NCI-H524 (cell line): ENCODE measurements around the gene ERC2.

Source experiments
- DNase-seq, 2 experiments: peaks; one replicate each; lab custom pipeline; 2025; lab: John Stamatoyannopoulos, UW

ERC2 gene

GRCh38 chr3:55742022-55742831, 726.0 kb downstream of the ERC2 start:
- DNase-seq: no peak

GRCh38 chr3:55737186-55737585, 731.1 kb downstream of the ERC2 start:
- DNase-seq: no peak

- no peak for DNase-seq
Observed at GRCh38 chr3:55735976-55736375, 732.3 kb downstream of the ERC2 start.

GRCh38 chr3:55731741-55732140, 736.5 kb downstream of the ERC2 start:
- DNase-seq: no peak

- no peak for DNase-seq
Observed at GRCh38 chr3:55729546-55729945, 738.7 kb downstream of the ERC2 start.

GRCh38 chr3:55728461-55729100, 739.7 kb downstream of the ERC2 start:
- peak; percentile 30 to 84 for DNase-seq

GRCh38 chr3:55726501-55726775, 741.8 kb downstream of the ERC2 start:
- no peak for DNase-seq

GRCh38 chr3:55725681-55726500, 742.4 kb downstream of the ERC2 start:
- peak in 1 of 2 experiments; percentile 7 for DNase-seq

- DNase-seq: peak in 1 of 2 experiments; percentile 31
Observed at GRCh38 chr3:55724821-55725220, 743.4 kb downstream of the ERC2 start.

GRCh38 chr3:55724407-55724784, 743.9 kb downstream of the ERC2 start:
- no peak for DNase-seq

GRCh38 chr3:55723653-55724406, 744.4 kb downstream of the ERC2 start:
- no peak for DNase-seq

- DNase-seq: peak in 1 of 2 experiments; percentile 15
Observed at GRCh38 chr3:55721716-55722484, 746.4 kb downstream of the ERC2 start.

GRCh38 chr3:55720614-55721013, 747.7 kb downstream of the ERC2 start:
- peak in 1 of 2 experiments; percentile 14 for DNase-seq

- DNase-seq: no peak
Observed at GRCh38 chr3:55719508-55719907, 748.8 kb downstream of the ERC2 start.

- DNase-seq: no peak
Observed at GRCh38 chr3:55719006-55719405, 749.3 kb downstream of the ERC2 start.

GRCh38 chr3:55718521-55718921, 749.7 kb downstream of the ERC2 start:
- no peak for DNase-seq

- peak in 1 of 2 experiments; percentile 11 for DNase-seq
Observed at GRCh38 chr3:55718074-55718473, 750.2 kb downstream of the ERC2 start.

GRCh38 chr3:55717481-55717880, 750.8 kb downstream of the ERC2 start:
- DNase-seq: no peak

GRCh38 chr3:55716611-55717225, 751.5 kb downstream of the ERC2 start:
- no peak for DNase-seq

GRCh38 chr3:55716044-55716443, 752.2 kb downstream of the ERC2 start:
- DNase-seq: no peak

GRCh38 chr3:55714057-55714456, 754.2 kb downstream of the ERC2 start:
- DNase-seq: no peak
